Erythroblast (primary cell): ENCODE data around the gene UCP2.

ENCODE experiments used
- GATA1 ChIP-seq: IDR thresholded peaks from 2 replicates; pipeline ENCODE4 v1.6.1; 2011; ENCODE audit warnings: low read depth, mild to moderate bottlenecking, control low read depth, low read length, moderate library complexity
- POLR2A ChIP-seq: IDR thresholded peaks from 2 replicates; pipeline ENCODE4 v1.6.1; 2011; ENCODE audit warnings: mild to moderate bottlenecking, low read length

DNA sequence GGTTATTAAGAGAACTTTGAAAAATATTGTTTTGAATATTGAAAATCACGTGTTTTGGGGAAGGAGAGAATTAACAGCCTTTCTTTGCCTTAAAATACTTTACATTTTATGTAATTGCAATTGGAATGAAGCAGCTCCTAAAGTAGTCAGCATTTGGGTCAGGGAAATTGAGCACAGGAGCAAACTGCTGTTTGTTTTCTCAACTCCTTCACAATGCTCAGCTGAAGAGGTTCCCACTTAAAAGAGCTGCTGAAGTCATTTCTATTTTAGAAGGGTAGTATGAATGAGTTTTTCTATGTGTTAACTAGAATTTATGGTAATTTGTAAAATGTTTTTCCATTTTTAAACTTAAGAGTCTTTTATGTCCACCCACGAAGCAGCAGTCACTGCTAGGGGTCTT, 8.1 kb upstream of the UCP2 start:
- TF ChIP-seq POLR2A (no peak), GATA1 (no peak)
